Activated naive CD8-positive, alpha-beta T cell treated with anti-CD3 and anti-CD28 coated beads, Interleukin-2, amount 10 ng/mL, durations not matched to agents 7 days and 5 days (primary cell): ENCODE measurements around the gene NXT2. TPM values are rescaled to one million over a fixed set of nuclear protein-coding genes. Genes with fewer than 3 reads are reported as not detected.
"Not testable (repeated sequence)": the region's sequence is repeated elsewhere in the genome, so short reads cannot be mapped to it uniquely, and the experiment has no call there.

ENCODE experiments used
- ATAC-seq: fragments of 150-1000 bp; cut with Tn5 transposase; one replicate; pipeline ENCODE4 v1.10.0; 2021; ENCODE audit warnings: low read depth, moderate library complexity
- POLR2A ChIA-PET: fragments of 350-600 bp; sonication (Branson Sonifier 250); formaldehyde crosslinking; loops from one replicate; lab custom pipeline; 2021; ENCODE audit warnings: antibody characterized with exemption; lab: Charles Lee
- DNase-seq: peaks from one replicate; pipeline ENCODE4 v3.0.0; 2021
- H3K27ac Mint-ChIP-seq: one replicate; pipeline ENCODE4 v1.8.0; 2022; ENCODE audit warnings: mild to moderate bottlenecking, mixed read lengths
- H3K27me3 Mint-ChIP-seq: one replicate; pipeline ENCODE4 v1.8.0; 2022; ENCODE audit warnings: mild to moderate bottlenecking, moderate library complexity, mixed read lengths
- H3K36me3 Mint-ChIP-seq: one replicate; pipeline ENCODE4 v1.8.0; 2021; ENCODE audit warnings: mild to moderate bottlenecking, mixed read lengths
- H3K4me1 Mint-ChIP-seq: one replicate; pipeline ENCODE4 v1.8.0; 2021; ENCODE audit warnings: mixed read lengths
- H3K4me3 Mint-ChIP-seq: one replicate; pipeline ENCODE4 v1.8.0; 2022; ENCODE audit warnings: mild to moderate bottlenecking, moderate library complexity, mixed read lengths
- H3K9me3 Mint-ChIP-seq: one replicate; pipeline ENCODE4 v1.8.0; 2021; ENCODE audit warnings: mixed read lengths
- total RNA-seq, 2 experiments: library from RNA; stranded (reverse); gene quantifications; one replicate each; pipeline ENCODE4 v1.2.3, GENCODE V29; 2021

Gene NXT2
- total RNA-seq, 2 experiments from 2014 or later = 9.9 to 11.2 TPM

GRCh38 chrX:109553862-109554261, 17.2 kb downstream of the NXT2 start:
- no peaks in the 10 kb centered on the region for H3K9me3 Mint-ChIP-seq
- no peaks in the 10 kb centered on the region for H3K36me3 Mint-ChIP-seq
- no peaks in the 10 kb centered on the region for H3K4me1 Mint-ChIP-seq
- ATAC-seq (no peak), DNase-seq (no peak)
- no peak overlapping the region for H3K27ac Mint-ChIP-seq
- no peak overlapping the region for H3K4me3 Mint-ChIP-seq
- H3K27me3 Mint-ChIP-seq = peaks cover 3% of the 10 kb centered on the region
- POLR2A ChIA-PET = no interaction called here

GRCh38 chrX:109576083-109576482, 39.4 kb downstream of the NXT2 start:
- H3K4me3 Mint-ChIP-seq, H3K9me3 Mint-ChIP-seq, POLR2A ChIA-PET, H3K27ac Mint-ChIP-seq, H3K4me1 Mint-ChIP-seq, DNase-seq, H3K36me3 Mint-ChIP-seq, H3K27me3 Mint-ChIP-seq, ATAC-seq: not testable (repeated sequence)

- Mint-ChIP-seq H3K36me3 (no peaks in the 10 kb centered on the region), H3K4me1 (no peaks in the 10 kb centered on the region), H3K9me3 (no peaks in the 10 kb centered on the region), H3K27me3 (peaks cover 7% of the 10 kb centered on the region), H3K27ac (no peak overlapping the region), H3K4me3 (no peak overlapping the region)
- ATAC-seq (no peak), DNase-seq (no peak)
- POLR2A ChIA-PET = no interaction called here
Measured at GRCh38 chrX:109577055-109577454, 40.4 kb downstream of the NXT2 start.

GRCh38 chrX:109578916-109579315, 42.3 kb downstream of the NXT2 start:
- ATAC-seq = no peak
- DNase-seq = no peak
- Mint-ChIP-seq H3K36me3 (no peaks in the 10 kb centered on the region), H3K4me3 (no peak overlapping the region), H3K27ac (no peak overlapping the region), H3K4me1 (no peaks in the 10 kb centered on the region), H3K27me3 (peaks cover 2% of the 10 kb centered on the region), H3K9me3 (no peaks in the 10 kb centered on the region)
- POLR2A ChIA-PET = no interaction called here

GRCh38 chrX:109585488-109585887, 48.8 kb downstream of the NXT2 start:
- Mint-ChIP-seq H3K36me3 (no peaks in the 10 kb centered on the region), H3K4me1 (no peaks in the 10 kb centered on the region), H3K4me3 (no peak overlapping the region), H3K27me3 (peaks cover 6% of the 10 kb centered on the region), H3K9me3 (no peaks in the 10 kb centered on the region), H3K27ac (no peak overlapping the region)
- DNase-seq = no peak
- POLR2A ChIA-PET = no interaction called here
- ATAC-seq = no peak

- Mint-ChIP-seq H3K4me3 (no peak overlapping the region), H3K36me3 (no peaks in the 10 kb centered on the region), H3K27me3 (peaks cover 3% of the 10 kb centered on the region), H3K27ac (no peak overlapping the region), H3K4me1 (no peaks in the 10 kb centered on the region), H3K9me3 (no peaks in the 10 kb centered on the region)
- POLR2A ChIA-PET = no interaction called here
- DNase-seq (no peak), ATAC-seq (no peak)
Measured at GRCh38 chrX:109590176-109590575, 53.5 kb downstream of the NXT2 start.

Other genes with a start within 250 kb of the NXT2 start
- not detected for gene GUCY2F, start 54.8 kb upstream of the NXT2 start, total RNA-seq
- gene KCNE5, start 88.3 kb downstream of the NXT2 start, total RNA-seq = under 1 TPM in 1 of 2 experiments, not detected in 1; 0.40 TPM
- 10 to 100 TPM; 34.3 to 44.3 TPM for gene ACSL4, start 196.4 kb downstream of the NXT2 start, total RNA-seq